Glomerular visceral epithelial cell (primary cell): ENCODE results near the gene DISC1.

Experiments used
- DNase-seq: peaks from one replicate; pipeline ENCODE4 v3.0.0-alpha.2; 2016; ENCODE audit errors: extremely low spot score

The DISC1 gene

DNA sequence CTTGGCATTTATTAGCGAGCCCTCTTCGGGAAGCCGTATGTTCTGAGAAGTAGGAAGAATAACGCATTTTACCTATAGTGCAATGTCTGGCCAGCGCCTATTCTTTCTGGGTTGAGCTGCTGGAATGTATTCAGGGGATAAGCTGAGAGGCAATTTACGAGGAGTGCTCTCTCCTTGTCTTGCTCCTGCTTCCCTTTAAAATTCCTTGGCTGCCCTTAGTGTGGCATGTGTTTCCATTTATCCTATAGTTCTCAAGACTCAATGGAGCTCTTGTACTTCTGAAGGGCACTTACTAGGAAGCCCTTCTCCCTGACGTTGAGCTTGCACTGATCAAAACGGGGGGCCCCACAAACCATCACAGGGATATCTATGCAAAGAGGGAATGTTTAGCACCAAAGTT is 364.6 kb downstream of the DISC1 start:
- DNase-seq, result no peak

GRCh38 chr1:231993968-231994455 is 367.4 kb downstream of the DISC1 start:
- no peak for DNase-seq

- no peak for DNase-seq
Observed at GRCh38 chr1:231998791-231999190, 372.2 kb downstream of the DISC1 start.

DNA sequence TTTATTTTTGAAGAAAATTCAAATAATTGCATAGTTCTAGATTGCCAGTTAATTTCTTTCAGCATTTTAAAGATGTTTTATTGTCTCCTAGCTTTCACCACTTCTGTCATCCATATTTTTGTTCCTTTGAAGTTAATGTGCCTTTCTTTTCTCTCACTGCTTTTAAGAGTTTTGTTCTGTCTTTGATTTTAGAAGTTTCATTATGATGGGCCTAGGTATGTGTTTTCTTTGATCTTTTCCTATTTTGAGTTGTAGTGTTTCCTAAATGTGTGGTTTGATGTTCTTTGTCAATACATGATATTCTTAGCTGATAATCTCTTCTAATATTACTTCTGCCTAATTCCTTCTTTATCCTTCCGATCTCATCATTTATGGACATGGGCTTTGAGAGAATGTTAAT is 378.7 kb downstream of the DISC1 start:
- no peak for DNase-seq

DNA sequence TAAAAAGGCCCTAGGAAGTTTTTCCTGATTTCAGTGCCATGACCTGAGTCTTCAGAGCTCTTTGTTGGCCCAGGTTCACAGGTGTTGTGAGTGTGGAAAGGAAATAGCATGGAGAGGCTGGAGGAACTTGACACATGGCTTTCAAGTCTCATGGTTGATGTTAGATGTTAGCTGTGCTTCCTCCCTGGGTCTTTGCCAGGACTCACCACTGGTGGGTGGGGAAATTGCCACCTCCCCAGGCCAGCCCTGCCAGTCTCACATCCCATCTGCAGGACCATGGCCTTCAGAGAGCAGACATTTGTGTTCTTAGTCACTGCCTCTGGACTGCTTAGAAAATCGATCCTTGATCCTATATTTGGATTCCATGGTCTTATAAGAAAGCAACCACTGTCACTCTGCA is 383.2 kb downstream of the DISC1 start:
- DNase-seq, result peak; percentile 2

DNA sequence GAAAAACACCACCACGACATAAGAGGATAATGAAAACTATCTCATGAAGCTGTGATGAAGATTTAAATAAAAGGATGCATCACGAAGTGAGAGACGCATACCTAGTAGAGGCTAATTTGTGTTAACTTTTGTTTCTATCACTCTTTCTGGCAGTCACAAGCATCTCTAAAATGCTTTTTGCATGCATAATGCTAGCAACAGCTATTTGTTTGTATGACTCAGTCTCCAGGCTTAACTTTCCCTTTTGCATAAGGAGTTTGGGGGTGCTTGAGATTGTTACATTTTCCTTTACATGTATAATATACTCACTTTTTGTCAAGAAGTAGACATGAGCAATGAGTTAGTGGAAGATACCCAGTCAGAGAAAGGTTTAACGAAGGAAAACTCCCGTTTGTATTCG is 385.4 kb downstream of the DISC1 start:
- DNase-seq, result no peak

- DNase-seq, result no peak
Observed at GRCh38 chr1:232012773-232013386, 386.3 kb downstream of the DISC1 start.

- DNase-seq, result no peak
Observed at GRCh38 chr1:232014941-232015340, 388.4 kb downstream of the DISC1 start.

DNA sequence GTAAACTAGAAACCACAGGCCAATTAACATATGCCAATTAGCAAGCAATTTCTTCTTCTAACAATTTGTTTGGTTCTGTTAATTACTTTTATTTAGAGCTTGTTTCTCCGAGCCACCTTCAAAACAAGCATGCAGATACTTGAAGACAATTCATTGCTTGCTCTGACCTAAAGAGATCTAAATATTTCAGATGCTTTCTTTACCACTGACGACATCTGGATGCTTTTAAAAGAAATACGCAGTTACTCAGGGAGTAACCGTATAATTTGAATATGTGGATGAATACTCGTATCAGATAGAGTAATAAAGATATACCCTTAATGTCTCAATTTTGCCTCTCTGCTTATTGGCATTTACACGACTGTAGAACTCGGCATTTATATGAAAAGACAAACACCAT is 390.0 kb downstream of the DISC1 start:
- no peak for DNase-seq

DNA sequence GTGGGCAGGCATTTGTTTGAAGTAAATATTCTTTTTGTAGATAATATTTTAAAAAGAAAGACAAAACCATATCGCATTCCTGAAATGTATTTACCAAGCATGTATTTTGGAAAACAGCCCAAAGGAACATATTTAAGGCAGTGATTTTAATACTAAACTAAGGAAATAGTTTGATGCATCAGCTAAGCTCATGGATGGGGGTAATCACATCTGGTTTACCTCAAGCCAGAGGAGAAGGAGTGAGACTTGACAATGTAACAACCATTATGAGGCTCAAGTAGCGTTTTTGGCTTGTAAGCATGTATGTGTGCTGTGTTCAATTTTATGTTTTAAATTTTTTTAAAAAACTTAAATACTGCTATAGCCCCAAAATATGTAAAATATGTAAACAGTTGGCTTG is 390.5 kb downstream of the DISC1 start:
- no peak for DNase-seq

DNA sequence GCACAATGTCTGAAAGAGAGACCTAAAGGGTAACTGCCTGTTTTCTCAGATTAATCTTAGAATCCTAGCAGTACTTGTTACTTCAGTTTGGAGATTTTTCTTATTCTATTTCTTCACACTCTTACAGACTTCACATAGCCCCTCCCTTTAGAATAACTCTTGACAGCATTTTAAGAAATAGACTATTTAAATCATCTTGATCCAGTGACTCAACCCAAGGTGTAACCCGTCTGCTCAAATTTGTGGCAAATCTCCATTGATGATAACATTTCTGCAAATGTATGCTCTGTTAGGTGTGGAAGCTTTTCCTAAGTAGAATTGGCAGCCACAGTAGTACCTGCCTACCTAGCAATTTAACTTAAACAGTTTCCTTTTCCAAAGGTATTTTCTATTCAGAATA is 391.2 kb downstream of the DISC1 start:
- DNase-seq, result no peak

- DNase-seq, result no peak
Observed at GRCh38 chr1:232018231-232019025, 391.8 kb downstream of the DISC1 start.

DNA sequence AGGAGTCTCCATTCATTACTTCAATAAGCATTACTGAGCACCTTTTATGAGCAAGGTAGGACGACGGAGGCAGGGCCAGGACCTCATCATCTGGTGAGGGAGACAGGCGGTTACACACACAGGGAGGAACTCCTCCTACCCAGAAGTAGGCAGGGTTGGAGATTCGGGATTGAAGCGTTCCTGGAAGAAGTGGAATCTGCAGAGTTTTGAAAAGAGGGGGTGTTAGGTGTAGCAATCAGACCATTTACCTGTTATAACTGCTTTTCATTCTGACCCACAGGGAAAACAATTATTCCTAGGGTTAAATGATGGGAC is 392.4 kb downstream of the DISC1 start:
- no peak for DNase-seq

- DNase-seq, result no peak
Observed at GRCh38 chr1:232020352-232020751, 393.8 kb downstream of the DISC1 start.

DNA sequence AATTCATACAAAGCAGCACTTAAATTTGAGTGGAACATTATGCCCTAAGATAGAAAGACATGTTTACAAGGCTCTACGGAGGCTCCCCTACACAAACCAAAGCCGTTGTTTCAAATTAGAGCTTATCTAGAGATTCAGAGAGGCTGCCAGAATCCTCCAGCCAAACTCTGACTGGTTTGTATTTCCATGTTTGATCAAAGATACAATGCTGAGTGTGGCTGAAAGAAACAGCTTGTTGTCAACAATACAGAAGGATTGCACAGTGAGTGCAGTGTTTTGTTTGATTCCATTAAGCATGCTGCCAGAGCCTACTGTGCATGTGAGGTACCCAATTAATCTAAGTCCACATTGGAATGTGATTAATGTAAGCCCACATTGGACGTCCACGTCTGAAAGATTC is 402.7 kb downstream of the DISC1 start:
- no peak for DNase-seq

GRCh38 chr1:232031156-232031555 is 404.6 kb downstream of the DISC1 start:
- DNase-seq, result no peak

DNA sequence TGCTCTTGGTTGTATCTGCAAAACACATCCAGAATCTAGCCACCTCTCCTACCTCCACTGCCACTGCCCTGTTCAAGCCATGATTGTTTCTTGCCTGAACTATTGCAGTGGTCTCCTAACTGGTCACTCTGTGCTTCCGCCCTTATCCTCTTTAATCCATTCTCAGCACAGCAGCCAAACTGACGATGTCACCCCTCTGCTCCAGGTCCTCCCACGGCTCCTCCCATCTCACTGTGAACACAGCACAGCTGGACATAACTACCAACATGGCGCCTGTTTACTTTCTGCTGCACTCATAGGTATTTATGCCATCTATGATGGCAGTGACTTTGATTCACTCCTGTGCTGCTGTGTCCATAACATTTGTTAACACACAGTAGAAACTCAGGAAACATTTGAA is 406.7 kb downstream of the DISC1 start:
- no peak for DNase-seq

- no peak for DNase-seq
Observed at GRCh38 chr1:232034556-232034955, 408.0 kb downstream of the DISC1 start.

GRCh38 chr1:232036181-232036933 is 409.8 kb downstream of the DISC1 start:
- DNase-seq, result no peak

DNA sequence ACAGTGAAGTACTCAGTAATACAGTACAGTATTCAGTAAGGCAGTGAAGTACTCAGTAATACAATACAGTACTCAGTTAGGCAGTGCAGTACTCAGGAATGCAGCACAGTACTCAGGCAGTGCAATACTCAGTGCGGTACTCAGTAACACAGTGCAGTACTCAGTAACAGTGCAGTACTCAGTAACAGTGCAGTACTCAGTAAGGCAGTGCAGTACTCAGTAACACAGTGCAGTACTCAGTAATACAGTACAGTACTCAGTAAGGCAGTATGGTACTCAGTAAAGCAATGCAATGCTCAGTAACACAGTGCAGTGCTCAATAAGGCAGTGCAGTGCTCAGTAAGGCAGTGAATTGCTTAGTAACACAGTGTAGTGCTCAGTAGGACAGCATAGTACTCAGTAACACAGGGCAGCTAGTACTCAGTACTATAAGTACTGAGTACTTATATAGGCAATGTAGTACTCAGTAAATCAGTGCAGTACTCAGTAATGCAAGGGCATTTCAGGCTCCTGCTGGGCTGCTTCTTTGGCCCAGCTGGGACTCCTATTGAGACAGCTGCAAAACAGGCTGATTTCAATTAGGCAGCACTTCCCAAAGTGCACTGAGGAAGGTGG is 411.3 kb downstream of the DISC1 start:
- no peak for DNase-seq

DNA sequence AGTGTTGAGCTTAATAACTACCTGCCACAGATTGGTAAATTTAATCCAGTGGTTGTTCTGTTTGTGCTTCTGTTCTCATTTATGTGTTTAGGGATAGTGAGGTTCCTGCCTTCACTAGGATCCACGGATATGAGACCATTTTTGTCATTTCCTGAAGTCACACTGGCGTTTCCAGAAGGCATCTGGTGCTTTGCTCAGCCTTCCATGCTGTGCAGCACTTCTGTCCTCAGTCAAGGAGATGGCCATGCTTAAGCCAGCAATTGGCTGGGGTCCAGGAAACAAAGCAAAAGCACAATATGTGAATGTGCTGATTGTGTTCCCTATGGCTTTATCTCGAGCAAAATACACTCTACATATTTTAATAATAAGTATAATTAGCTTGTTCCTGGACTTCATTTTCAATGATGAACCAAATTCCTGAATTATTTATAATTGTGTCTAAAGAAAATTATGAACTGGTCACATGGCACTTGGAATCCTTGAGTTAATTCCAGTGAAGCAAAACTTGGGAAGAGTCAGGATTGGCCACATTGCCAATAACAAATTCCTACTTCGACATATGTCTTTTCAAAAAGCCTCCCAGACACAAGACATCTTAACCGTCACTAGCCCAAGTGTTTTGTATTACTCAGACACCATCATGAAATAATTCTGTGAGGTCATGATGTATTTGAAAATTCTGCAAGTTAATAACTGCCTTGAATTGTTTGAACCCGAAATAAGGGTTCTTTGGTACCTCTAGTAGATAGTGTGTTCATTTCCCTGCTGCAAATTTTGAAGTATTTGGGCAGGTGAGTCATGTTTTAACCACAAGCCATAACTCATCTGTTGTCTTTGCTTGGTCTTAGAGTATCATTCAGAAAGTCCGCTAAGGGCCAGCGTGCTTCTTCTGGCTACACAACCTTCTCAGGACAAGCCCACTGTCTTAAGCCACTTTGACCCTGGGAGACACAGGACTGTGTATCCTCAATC is 412.4 kb downstream of the DISC1 start:
- no peak for DNase-seq
